IMR-90 (cell line): ENCODE data around the gene CTSC.

ENCODE experiments used
- CEBPB ChIP-seq: IDR thresholded peaks from 2 replicates; pipeline ENCODE4 v1.6.1; 2012; ENCODE audit warnings: low read depth, low read length, improper control_type of control experiment
- FOS ChIP-seq: fragments of 150-350 bp; IDR thresholded peaks from 2 replicates; pipeline ENCODE4 v1.6.1; 2016; ENCODE audit warnings: low read depth, low read length
- MXI1 ChIP-seq: IDR thresholded peaks from 2 replicates; pipeline ENCODE4 v1.6.1; 2012; ENCODE audit warnings: low read depth, mild to moderate bottlenecking, low read length, moderate library complexity, borderline replicate concordance
- POLR2A ChIP-seq: IDR thresholded peaks from 2 replicates; pipeline ENCODE4 v1.6.1; 2012; ENCODE audit warnings: mild to moderate bottlenecking, low read depth, low read length
- RAD21 ChIP-seq: IDR thresholded peaks from 2 replicates; pipeline ENCODE4 v1.6.1; 2012; ENCODE audit warnings: low read length, improper control_type of control experiment
- RCOR1 ChIP-seq: IDR thresholded peaks from 2 replicates; pipeline ENCODE4 v1.6.1; 2012; ENCODE audit warnings: mild to moderate bottlenecking, low read length, improper control_type of control experiment; ENCODE audit not compliant: insufficient replicate concordance
- SMC3 ChIP-seq: fragments of 150-350 bp; IDR thresholded peaks from 2 replicates; pipeline ENCODE4 v1.6.1; 2016; ENCODE audit warnings: low read depth, mild to moderate bottlenecking, antibody characterized with exemption, low read length, moderate library complexity
- TF ChIP-seq, protein P1 (sequence below): conservative IDR thresholded peaks from 2 replicates; pipeline ENCODE4 v1.5.1; 2012; ENCODE audit warnings: mild to moderate bottlenecking, low read depth, low read length, improper control_type of control experiment
- TF ChIP-seq, protein P2 (sequence below): fragments of 150-350 bp; IDR thresholded peaks from 2 replicates; pipeline ENCODE4 v1.6.1; 2016; ENCODE audit warnings: low read depth, mild to moderate bottlenecking, low read length, moderate library complexity, borderline replicate concordance
- TF ChIP-seq, protein P3 (sequence below): fragments of 150-350 bp; IDR thresholded peaks from 2 replicates; pipeline ENCODE4 v1.6.1; 2017; ENCODE audit warnings: mild to moderate bottlenecking, antibody characterized with exemption, low read length, low read depth

DNA sequence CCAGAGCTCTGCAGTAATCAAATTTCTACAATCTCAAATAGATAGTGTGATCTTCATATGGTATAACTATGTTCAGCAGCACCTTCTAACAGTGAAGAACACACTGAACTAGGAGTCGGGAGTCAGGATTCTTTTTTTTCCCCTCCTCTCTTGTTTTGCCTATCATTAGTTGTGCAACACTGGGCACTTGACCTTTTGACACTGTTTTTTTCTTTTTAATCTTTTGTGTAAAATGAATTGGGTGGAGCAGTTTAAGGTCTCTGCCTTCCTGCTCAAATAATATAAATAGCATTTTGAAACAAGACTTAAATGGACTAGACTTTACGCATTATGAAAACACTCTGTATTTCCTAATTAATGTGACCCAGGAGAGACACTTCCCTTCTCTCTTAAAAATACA lies 39.7 kb downstream of the CTSC start:
- TF ChIP-seq, protein P1, sequence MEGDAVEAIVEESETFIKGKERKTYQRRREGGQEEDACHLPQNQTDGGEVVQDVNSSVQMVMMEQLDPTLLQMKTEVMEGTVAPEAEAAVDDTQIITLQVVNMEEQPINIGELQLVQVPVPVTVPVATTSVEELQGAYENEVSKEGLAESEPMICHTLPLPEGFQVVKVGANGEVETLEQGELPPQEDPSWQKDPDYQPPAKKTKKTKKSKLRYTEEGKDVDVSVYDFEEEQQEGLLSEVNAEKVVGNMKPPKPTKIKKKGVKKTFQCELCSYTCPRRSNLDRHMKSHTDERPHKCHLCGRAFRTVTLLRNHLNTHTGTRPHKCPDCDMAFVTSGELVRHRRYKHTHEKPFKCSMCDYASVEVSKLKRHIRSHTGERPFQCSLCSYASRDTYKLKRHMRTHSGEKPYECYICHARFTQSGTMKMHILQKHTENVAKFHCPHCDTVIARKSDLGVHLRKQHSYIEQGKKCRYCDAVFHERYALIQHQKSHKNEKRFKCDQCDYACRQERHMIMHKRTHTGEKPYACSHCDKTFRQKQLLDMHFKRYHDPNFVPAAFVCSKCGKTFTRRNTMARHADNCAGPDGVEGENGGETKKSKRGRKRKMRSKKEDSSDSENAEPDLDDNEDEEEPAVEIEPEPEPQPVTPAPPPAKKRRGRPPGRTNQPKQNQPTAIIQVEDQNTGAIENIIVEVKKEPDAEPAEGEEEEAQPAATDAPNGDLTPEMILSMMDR: no peak
- TF ChIP-seq RAD21 (no peak), POLR2A (no peak), CEBPB (no peak), SMC3 (no peak), RCOR1 (no peak), MXI1 (no peak), FOS (no peak)
- TF ChIP-seq, protein P2, sequence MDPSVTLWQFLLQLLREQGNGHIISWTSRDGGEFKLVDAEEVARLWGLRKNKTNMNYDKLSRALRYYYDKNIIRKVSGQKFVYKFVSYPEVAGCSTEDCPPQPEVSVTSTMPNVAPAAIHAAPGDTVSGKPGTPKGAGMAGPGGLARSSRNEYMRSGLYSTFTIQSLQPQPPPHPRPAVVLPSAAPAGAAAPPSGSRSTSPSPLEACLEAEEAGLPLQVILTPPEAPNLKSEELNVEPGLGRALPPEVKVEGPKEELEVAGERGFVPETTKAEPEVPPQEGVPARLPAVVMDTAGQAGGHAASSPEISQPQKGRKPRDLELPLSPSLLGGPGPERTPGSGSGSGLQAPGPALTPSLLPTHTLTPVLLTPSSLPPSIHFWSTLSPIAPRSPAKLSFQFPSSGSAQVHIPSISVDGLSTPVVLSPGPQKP: no peak
- TF ChIP-seq, protein P3, sequence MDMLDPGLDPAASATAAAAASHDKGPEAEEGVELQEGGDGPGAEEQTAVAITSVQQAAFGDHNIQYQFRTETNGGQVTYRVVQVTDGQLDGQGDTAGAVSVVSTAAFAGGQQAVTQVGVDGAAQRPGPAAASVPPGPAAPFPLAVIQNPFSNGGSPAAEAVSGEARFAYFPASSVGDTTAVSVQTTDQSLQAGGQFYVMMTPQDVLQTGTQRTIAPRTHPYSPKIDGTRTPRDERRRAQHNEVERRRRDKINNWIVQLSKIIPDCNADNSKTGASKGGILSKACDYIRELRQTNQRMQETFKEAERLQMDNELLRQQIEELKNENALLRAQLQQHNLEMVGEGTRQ: no peak
